Choroid plexus epithelial cell (primary cell): ENCODE results near the gene CEP170B.
"Not testable (repeated sequence)": the region's sequence is repeated elsewhere in the genome, so short reads cannot be mapped to it uniquely, and the experiment has no call there.

Experiments used
- DNase-seq: peaks from one replicate; pipeline ENCODE4 v3.0.0-alpha.2; 2010; ENCODE audit warnings: low read depth
- H3K4me3 ChIP-seq: 2 replicates; pipeline ENCODE4 v1.5.1; 2011; ENCODE audit warnings: low read depth, mild to moderate bottlenecking, control low read depth, low read length, moderate library complexity
- TF ChIP-seq, protein P1 (sequence below): conservative IDR thresholded peaks from 2 replicates; pipeline ENCODE4 v1.5.1; 2011; ENCODE audit warnings: low read depth, mild to moderate bottlenecking, control low read depth, inconsistent platforms, low read length, moderate library complexity

Gene CEP170B

GRCh38 chr14:104889375-104889757 is 24.3 kb downstream of the CEP170B start:
- no peak for DNase-seq
- H3K4me3 ChIP-seq: no peak overlapping the region
- TF ChIP-seq, protein P1, sequence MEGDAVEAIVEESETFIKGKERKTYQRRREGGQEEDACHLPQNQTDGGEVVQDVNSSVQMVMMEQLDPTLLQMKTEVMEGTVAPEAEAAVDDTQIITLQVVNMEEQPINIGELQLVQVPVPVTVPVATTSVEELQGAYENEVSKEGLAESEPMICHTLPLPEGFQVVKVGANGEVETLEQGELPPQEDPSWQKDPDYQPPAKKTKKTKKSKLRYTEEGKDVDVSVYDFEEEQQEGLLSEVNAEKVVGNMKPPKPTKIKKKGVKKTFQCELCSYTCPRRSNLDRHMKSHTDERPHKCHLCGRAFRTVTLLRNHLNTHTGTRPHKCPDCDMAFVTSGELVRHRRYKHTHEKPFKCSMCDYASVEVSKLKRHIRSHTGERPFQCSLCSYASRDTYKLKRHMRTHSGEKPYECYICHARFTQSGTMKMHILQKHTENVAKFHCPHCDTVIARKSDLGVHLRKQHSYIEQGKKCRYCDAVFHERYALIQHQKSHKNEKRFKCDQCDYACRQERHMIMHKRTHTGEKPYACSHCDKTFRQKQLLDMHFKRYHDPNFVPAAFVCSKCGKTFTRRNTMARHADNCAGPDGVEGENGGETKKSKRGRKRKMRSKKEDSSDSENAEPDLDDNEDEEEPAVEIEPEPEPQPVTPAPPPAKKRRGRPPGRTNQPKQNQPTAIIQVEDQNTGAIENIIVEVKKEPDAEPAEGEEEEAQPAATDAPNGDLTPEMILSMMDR: no peak

- not testable (repeated sequence) for DNase-seq, H3K4me3 ChIP-seq
Observed at GRCh38 chr14:104890292-104890691, 25.2 kb downstream of the CEP170B start.

GRCh38 chr14:104891121-104891551 is 26.1 kb downstream of the CEP170B start:
- no peak for DNase-seq
- TF ChIP-seq, protein P1: no peak
- H3K4me3 ChIP-seq: no peak overlapping the region

- TF ChIP-seq, protein P1: no peak
- DNase-seq: no peak
- no peak overlapping the region for H3K4me3 ChIP-seq
Observed at GRCh38 chr14:104891664-104892530, 26.8 kb downstream of the CEP170B start.

DNA sequence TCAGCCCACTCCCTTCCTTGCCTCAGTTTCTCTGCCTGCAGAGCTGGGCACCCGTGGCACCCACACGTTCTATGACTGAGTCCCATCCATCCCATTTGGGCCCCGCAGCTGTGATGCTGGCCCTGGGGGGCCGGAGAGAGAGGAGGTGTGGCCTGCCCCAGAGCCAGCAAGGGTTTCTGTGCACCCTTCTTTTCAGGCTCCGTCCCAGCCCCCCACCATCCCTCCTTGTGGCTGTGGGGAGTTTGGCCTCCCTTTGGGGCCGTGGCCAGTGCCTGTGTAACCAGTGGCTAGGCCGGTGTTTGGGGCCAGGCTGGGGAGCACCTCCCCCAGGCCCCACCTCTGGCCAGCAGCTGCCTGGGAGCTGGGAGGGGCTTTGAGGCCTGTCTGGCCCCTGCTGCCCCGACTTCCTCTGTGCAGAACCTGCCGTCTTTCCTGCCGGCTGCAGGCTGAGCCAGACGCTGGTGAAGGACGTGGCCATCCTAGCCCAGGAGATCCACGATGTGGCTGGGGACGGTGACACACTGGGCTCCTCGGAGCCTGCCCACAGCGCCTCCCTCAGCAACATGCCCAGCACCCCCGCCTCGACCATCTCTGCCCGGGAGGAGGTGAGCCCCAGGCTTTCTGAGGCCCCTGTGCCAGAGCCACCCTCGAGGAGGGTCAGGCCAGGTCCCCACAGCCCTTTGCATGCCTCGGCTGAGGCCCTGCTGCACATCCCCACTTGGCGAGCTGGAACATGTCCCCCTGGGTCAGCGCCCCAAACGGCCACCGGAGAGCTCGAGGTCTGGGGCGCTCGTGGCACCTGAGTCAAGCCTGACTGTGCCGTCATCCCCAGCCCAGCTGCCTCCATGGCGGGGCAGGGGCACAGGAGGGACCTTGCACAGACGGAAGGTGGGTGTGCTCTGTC is 27.7 kb downstream of the CEP170B start:
- no peak overlapping the region for H3K4me3 ChIP-seq
- peak; percentile 11 for DNase-seq

GRCh38 chr14:104893435-104894207 is 28.6 kb downstream of the CEP170B start:
- TF ChIP-seq, protein P1: no peak
- no peak overlapping the region for H3K4me3 ChIP-seq
- DNase-seq: no peak

More for the DNA sequence above, 27.7 kb downstream of the CEP170B start:
- TF ChIP-seq, protein P1: peak; percentile 10
